T-helper 2 cell treated with Interferon-gamma antibody and Interleukin-4, amounts not matched to agents 100 ng/mL and 5 ng/mL, for 36 hours (primary cell): ENCODE data around the gene TOX2. TPM values are rescaled to one million over a fixed set of nuclear protein-coding genes. Genes with fewer than 3 reads are reported as not detected.

ENCODE experiments used
- intact Hi-C: fragments of 100-400 bp; cut with micrococcal nuclease; formaldehyde crosslinking; loops from one replicate; pipeline ENCODE4 v1.15.1; 2023
- total RNA-seq: library from RNA; stranded (reverse); gene quantifications from 2 replicates; pipeline ENCODE4 v1.2.3, GENCODE V29; 2022

Gene TOX2
- total RNA-seq, 1 donor from 2014 or later, result 6.5 TPM

GRCh38 chr20:43915211-43916072 is 790 bp downstream of the TOX2 start:
- intact Hi-C loops, result loop anchor here (2.0 to 10.0 kb wide), 3 partner anchors 35 to 165 kb away; no protein-coding TSS in a partner anchor

- intact Hi-C loops, result loop anchor here (10.0 kb wide), 1 partner anchor 71 kb away; no protein-coding TSS in a partner anchor
These were observed 1.6 kb downstream of the TOX2 start for GRCh38 chr20:43916073-43916880.

- intact Hi-C loops, result loop anchor here (10.0 kb wide), 1 partner anchor 72 kb away; no protein-coding TSS in a partner anchor
These were observed 2.3 kb downstream of the TOX2 start for GRCh38 chr20:43916881-43917371.

GRCh38 chr20:43917380-43917779 is 2.7 kb downstream of the TOX2 start:
- intact Hi-C loops, result loop anchor here (10.0 kb wide), 1 partner anchor 73 kb away; no protein-coding TSS in a partner anchor

GRCh38 chr20:43919686-43920403 is 5.2 kb downstream of the TOX2 start:
- intact Hi-C loops, result loop anchor here (10.0 kb wide), 1 partner anchor 75 kb away; no protein-coding TSS in a partner anchor

- intact Hi-C loops, result no loop called here
These were observed 6.1 kb downstream of the TOX2 start for GRCh38 chr20:43920797-43921196.

- intact Hi-C loops, result no loop called here
These were observed 6.7 kb downstream of the TOX2 start for GRCh38 chr20:43921227-43921780.

- intact Hi-C loops, result no loop called here
These were observed 8.0 kb downstream of the TOX2 start for GRCh38 chr20:43922614-43923013.

- intact Hi-C loops, result no loop called here
These were observed 8.7 kb downstream of the TOX2 start for GRCh38 chr20:43923322-43923721.

GRCh38 chr20:43923917-43924316 is 9.3 kb downstream of the TOX2 start:
- intact Hi-C loops, result no loop called here

- intact Hi-C loops, result no loop called here
These were observed 10.6 kb downstream of the TOX2 start for GRCh38 chr20:43925215-43925614.

- intact Hi-C loops, result loop anchor here (2.0 kb wide), 1 partner anchor 17 kb away; no protein-coding TSS in a partner anchor
These were observed 11.1 kb downstream of the TOX2 start for GRCh38 chr20:43925801-43926200.

GRCh38 chr20:43926287-43927050 is 11.8 kb downstream of the TOX2 start:
- intact Hi-C loops, result loop anchor here (2.0 kb wide), 1 partner anchor 16 kb away; no protein-coding TSS in a partner anchor

GRCh38 chr20:43931976-43932375 is 17.3 kb downstream of the TOX2 start:
- intact Hi-C loops, result no loop called here

GRCh38 chr20:43934833-43935232 is 20.2 kb downstream of the TOX2 start:
- intact Hi-C loops, result no loop called here

- intact Hi-C loops, result no loop called here
These were observed 21.6 kb downstream of the TOX2 start for GRCh38 chr20:43936104-43936770.

GRCh38 chr20:43936805-43937204 is 22.2 kb downstream of the TOX2 start:
- intact Hi-C loops, result no loop called here

- intact Hi-C loops, result no loop called here
These were observed 22.9 kb downstream of the TOX2 start for GRCh38 chr20:43937591-43937990.

- intact Hi-C loops, result no loop called here
These were observed 23.5 kb downstream of the TOX2 start for GRCh38 chr20:43938017-43938655.
